NCI-H146 treated with DMSO at 0.1 percent for 48 hours (cell line): ENCODE results near the gene SLC45A3.
"Not testable (repeated sequence)": the region's sequence is repeated elsewhere in the genome, so short reads cannot be mapped to it uniquely, and the experiment has no call there.

Experiments
- DNase-seq: peaks from one replicate; lab custom pipeline; 2025; ENCODE audit not compliant: unreplicated experiment; lab: John Stamatoyannopoulos, UW

SLC45A3 gene

GRCh38 chr1:205680073-205680851, at the start of gene SLC45A3:
TSS of gene SLC45A3 (minus strand) at chr1:205680509. CDS start at chr1:205664656, 15,853 bp downstream.
- DNase-seq: no peak

GRCh38 chr1:205726619-205727125, 46.4 kb upstream of the SLC45A3 start:
- DNase-seq: no peak

- DNase-seq: no peak
These were observed 45.2 kb upstream of the SLC45A3 start for GRCh38 chr1:205725514-205725913.

GRCh38 chr1:205720740-205721139, 40.4 kb upstream of the SLC45A3 start:
- not testable (repeated sequence) for DNase-seq

GRCh38 chr1:205719762-205720161, 39.5 kb upstream of the SLC45A3 start:
- DNase-seq: no peak

- no peak for DNase-seq
These were observed 38.7 kb upstream of the SLC45A3 start for GRCh38 chr1:205719015-205719414.

- no peak for DNase-seq
These were observed 36.2 kb upstream of the SLC45A3 start for GRCh38 chr1:205716371-205717132.

GRCh38 chr1:205715628-205716027, 35.3 kb upstream of the SLC45A3 start:
- DNase-seq: no peak

- no peak for DNase-seq
These were observed 34.6 kb upstream of the SLC45A3 start for GRCh38 chr1:205714906-205715246.

- no peak for DNase-seq
These were observed 34.0 kb upstream of the SLC45A3 start for GRCh38 chr1:205714190-205714905.

GRCh38 chr1:205711105-205712048, 31.1 kb upstream of the SLC45A3 start:
- DNase-seq: peak; percentile 38

GRCh38 chr1:205710201-205711062, 30.1 kb upstream of the SLC45A3 start:
- DNase-seq: no peak

- DNase-seq: no peak
These were observed 29.3 kb upstream of the SLC45A3 start for GRCh38 chr1:205709640-205710039.

- DNase-seq: no peak
These were observed 28.7 kb upstream of the SLC45A3 start for GRCh38 chr1:205709059-205709398.

GRCh38 chr1:205706601-205707502, 26.5 kb upstream of the SLC45A3 start:
- no peak for DNase-seq

GRCh38 chr1:205704903-205705302, 24.6 kb upstream of the SLC45A3 start:
- DNase-seq: no peak

GRCh38 chr1:205703072-205703471, 22.8 kb upstream of the SLC45A3 start:
- DNase-seq: peak; percentile 36

GRCh38 chr1:205701891-205702290, 21.6 kb upstream of the SLC45A3 start:
- DNase-seq: no peak

- no peak for DNase-seq
These were observed 21.1 kb upstream of the SLC45A3 start for GRCh38 chr1:205701420-205701819.
